Large intestine (tissue), 3 donors: ENCODE results near the gene TSKU. TPM values are rescaled to one million over a fixed set of nuclear protein-coding genes. Genes with fewer than 3 reads are reported as not detected.
"Not testable (repeated sequence)": the region's sequence is repeated elsewhere in the genome, so short reads cannot be mapped to it uniquely, and the experiment has no call there.

Source experiments
- DNase-seq, 2 donors: peaks; one replicate each; pipeline versions ENCODE4 v3.0.0 to v3.0.0-alpha.2; 2013
- H3K27ac ChIP-seq: one replicate; pipeline ENCODE4 v1.5.1; 2013; ENCODE audit warnings: low read length
- H3K27me3 ChIP-seq: 2 replicates; pipeline ENCODE4 v1.6.1; 2013; ENCODE audit warnings: low read length; ENCODE audit not compliant: control insufficient read depth, insufficient read depth
- H3K36me3 ChIP-seq: 2 replicates; pipeline ENCODE4 v1.6.1; 2013; ENCODE audit warnings: low read length; ENCODE audit not compliant: control insufficient read depth, insufficient read depth
- H3K4me1 ChIP-seq: one replicate; pipeline ENCODE4 v1.6.1; 2013; ENCODE audit warnings: low read length; ENCODE audit not compliant: control insufficient read depth, insufficient read depth
- H3K4me3 ChIP-seq: one replicate; pipeline ENCODE4 v1.5.1; 2013; ENCODE audit warnings: low read length
- H3K9me3 ChIP-seq: one replicate; pipeline ENCODE4 v1.6.1; 2013; ENCODE audit warnings: mild to moderate bottlenecking, low read depth, low read length, moderate library complexity; ENCODE audit not compliant: control insufficient read depth
- WGBS: methylation state at CpG from one replicate; pipeline ENCODE4 v1.1.5; 2013; ENCODE audit warnings: low lambda C conversion rate; ENCODE audit not compliant: insufficient coverage; 5-methylcytosine and 5-hydroxymethylcytosine counted together
- polyA plus RNA-seq: library from polyadenylated mRNA; unstranded; fragments of 120-200 nt; gene quantifications from one replicate; pipeline ENCODE4 v1.2.1, GENCODE V29; 2013

TSKU gene
- polyA plus RNA-seq, 1 donor: 26.6 TPM

DNA sequence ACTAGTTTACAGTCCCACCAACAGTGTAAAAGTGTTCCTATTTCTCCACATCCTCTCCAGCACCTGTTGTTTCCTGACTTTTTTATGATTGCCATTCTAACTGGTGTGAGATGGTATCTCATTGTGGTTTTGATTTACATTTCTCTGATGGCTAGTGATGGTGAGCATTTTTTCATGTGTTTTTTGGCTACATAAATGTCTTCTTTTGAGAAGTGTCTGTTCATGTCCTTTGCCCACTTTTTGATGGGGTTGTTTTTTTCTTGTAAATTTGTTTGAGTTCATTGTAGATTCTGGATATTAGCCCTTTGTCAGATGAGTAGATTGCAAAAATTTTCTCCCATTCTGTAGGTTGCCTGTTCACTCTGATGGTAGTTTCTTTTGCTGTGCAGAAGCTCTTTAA, 43.8 kb downstream of the TSKU start:
- not testable (repeated sequence) for H3K4me1 ChIP-seq, H3K36me3 ChIP-seq, H3K27ac ChIP-seq, H3K4me3 ChIP-seq, H3K9me3 ChIP-seq, DNase-seq, H3K27me3 ChIP-seq

DNA sequence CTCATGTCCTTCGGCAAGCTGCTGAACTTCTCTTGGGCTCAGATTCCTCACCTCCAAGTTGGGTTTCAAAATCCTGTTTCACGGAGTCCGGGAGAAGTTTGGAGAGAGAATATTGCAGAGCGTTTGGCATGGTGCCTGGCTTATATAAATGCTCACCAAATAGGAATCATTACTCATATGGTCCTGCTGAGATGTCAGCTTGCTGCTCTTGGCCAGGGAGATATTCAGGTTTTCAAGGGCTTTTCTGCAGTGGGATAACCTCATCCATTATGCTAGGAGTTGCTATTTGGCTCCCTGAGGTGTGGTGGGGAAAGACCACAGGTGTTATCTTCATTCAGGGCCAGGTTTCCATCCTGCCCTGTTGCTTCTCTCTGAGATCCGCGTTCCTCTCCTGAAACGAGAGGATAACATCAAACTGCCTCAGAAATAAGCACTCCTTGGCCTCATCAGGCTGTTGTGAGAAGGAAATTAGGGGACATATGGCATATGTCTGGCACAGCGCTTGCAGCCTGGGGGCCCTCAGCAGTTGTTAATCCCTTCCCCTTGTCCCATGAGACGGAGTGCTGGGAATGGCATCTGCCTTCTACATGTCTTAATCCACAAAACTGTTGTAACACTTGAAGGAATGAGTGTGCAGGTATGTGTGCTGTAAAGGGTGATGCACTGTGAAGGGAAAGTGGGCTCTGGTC, 47.6 kb downstream of the TSKU start:
- Histone ChIP-seq H3K4me1 (no peaks in the 10 kb centered on the region), H3K9me3 (no peaks in the 10 kb centered on the region), H3K27ac (no peak overlapping the region), H3K4me3 (no peak overlapping the region), H3K36me3 (no peaks in the 10 kb centered on the region), H3K27me3 (peaks cover 3% of the 10 kb centered on the region)
- no peak for DNase-seq
- WGBS: no CpG with 5 or more reads among the region's 9 CpGs

DNA sequence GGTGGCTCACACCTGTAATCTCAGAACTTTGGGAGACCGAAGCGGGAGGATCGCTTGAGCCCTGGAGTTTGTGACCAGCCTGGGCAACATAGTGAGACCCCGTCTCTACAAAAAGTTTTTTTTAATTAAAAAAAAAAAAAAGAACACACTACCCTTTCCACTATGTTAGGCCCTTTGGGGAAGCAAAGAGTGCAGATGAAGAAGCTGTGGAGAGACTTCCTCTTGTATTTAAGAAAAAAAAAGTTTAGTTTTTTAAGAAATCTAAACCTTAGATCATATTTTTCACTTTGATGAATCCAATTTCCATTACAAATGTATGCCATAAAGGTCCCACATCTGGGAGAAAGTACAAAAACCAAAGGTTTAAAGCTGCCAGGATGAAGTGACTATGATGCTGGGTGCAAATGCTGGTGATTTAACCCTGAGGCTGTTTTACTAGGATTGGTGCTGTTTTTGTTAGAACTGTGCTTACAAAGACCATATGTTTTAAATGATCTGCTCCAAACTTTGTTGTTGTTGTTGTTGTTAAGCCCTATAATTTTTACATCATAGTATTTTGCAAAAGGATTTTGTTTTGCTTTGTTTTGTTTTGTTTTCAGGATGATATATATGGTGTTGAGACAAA, 48.6 kb downstream of the TSKU start:
- no peak overlapping the region for H3K4me3 ChIP-seq
- peaks cover 3% of the 10 kb centered on the region for H3K27me3 ChIP-seq
- no CpG with 5 or more reads among the region's 4 CpGs for WGBS
- no peak overlapping the region for H3K27ac ChIP-seq
- H3K36me3 ChIP-seq: no peaks in the 10 kb centered on the region
- no peaks in the 10 kb centered on the region for H3K4me1 ChIP-seq
- no peak for DNase-seq
- H3K9me3 ChIP-seq: no peaks in the 10 kb centered on the region

DNA sequence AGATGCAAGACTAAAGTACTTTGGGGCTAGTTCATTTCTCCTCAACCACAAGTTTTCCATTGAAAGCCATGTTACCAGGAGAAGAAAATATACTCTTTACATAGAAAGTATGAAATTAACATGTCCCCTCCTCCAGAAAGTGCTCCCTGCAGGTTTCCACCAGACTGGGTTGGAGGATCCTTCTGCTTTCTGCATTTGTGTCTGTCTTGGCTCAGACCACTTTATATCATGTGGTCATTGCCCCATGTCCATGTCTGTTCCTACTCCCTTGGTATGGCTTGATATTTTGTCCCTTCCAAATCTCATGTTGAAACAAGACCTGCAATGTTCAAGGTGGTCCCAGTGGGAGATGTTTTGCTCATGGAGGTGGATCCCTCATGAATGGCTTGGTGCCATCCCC, 49.2 kb downstream of the TSKU start:
- no peak for DNase-seq
- H3K4me1 ChIP-seq: no peaks in the 10 kb centered on the region
- H3K4me3 ChIP-seq: no peak overlapping the region
- no peaks in the 10 kb centered on the region for H3K9me3 ChIP-seq
- no peaks in the 10 kb centered on the region for H3K36me3 ChIP-seq
- no peak overlapping the region for H3K27ac ChIP-seq
- peaks cover 3% of the 10 kb centered on the region for H3K27me3 ChIP-seq

DNA sequence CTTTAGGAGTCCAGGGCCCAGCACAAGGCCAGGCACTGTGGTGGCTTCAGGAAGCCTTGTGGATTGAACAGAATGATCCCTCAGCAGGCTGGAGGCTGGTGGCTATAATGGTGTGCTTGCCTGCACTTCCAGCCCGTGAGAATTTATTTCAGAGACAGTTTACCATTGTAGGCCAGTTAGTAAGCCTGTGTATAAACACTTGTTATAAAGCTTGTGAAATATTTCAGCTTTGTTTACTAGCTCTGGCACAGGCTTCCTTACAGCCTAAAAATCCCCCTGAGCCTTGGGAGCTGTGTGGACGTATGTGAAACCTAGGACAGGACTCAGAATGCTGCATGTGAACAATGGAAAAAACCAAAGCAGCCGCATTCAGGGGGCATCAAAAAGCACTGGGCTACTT, 51.0 kb downstream of the TSKU start:
- no peaks in the 10 kb centered on the region for H3K9me3 ChIP-seq
- no peak overlapping the region for H3K4me3 ChIP-seq
- no CpG with 5 or more reads among the region's 3 CpGs for WGBS
- peaks cover 3% of the 10 kb centered on the region for H3K27me3 ChIP-seq
- H3K36me3 ChIP-seq: no peaks in the 10 kb centered on the region
- no peak overlapping the region for H3K27ac ChIP-seq
- H3K4me1 ChIP-seq: peaks cover 2% of the 10 kb centered on the region
- no peak for DNase-seq

DNA sequence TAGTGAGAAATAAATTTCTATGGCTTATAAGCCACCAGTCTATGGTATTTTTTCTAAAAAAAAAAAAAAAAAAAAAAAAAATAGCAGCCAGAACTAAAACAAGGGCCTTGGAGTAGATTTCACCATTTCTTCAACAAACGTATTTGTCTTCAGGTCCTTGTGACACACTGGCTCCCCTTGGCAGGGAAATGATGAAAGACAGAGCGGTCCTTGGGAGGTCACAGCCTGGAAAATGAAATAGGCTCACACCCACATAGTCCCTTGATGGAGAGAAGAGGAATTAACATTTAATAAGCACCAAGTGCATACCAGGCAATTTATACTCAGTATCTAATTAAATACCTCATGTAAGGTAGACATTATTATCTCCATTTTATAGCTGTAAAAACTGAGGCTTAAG, 51.9 kb downstream of the TSKU start:
- no peak for DNase-seq
- H3K36me3 ChIP-seq: no peaks in the 10 kb centered on the region
- H3K4me3 ChIP-seq: no peak overlapping the region
- no peaks in the 10 kb centered on the region for H3K27me3 ChIP-seq
- no peaks in the 10 kb centered on the region for H3K9me3 ChIP-seq
- WGBS: no CpG with 5 or more reads among the region's 2 CpGs
- no peak overlapping the region for H3K27ac ChIP-seq
- peaks cover 6% of the 10 kb centered on the region for H3K4me1 ChIP-seq

DNA sequence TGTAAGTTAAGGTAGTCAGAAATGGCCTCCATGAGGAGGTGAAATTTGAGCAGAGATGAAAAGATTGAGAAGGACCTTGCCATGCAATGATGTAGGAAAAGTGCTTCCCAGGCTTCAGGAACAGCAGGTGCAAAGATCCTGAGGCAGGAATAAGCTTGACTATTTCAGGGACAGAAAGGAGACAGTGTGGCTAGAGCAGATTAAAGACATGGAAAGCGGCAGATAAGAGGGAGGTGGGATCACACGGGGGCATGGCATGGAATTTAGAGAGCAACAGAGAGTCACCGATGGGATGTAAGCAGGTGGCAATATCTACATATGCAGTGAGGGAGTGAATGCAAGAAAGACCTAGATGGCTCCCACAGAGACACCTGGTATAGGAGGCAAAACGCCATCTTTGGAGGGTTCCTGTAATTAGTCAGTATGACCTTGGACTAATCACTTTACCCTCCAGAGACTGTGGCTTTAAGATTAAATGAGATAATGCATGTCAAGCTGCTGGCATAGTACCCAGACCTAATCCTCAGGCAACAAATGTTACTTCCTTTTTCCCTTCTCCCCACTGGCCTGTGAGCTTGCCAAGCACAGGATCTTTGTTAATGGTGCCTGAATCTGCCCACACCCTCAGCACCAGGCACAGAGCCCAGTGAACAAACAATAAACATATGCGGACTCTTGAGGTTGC, 52.9 kb downstream of the TSKU start:
- H3K36me3 ChIP-seq: no peaks in the 10 kb centered on the region
- H3K4me1 ChIP-seq: peaks cover 6% of the 10 kb centered on the region
- 96% methylated on average over 3 of the region's 5 CpGs for WGBS
- H3K4me3 ChIP-seq: no peak overlapping the region
- no peak overlapping the region for H3K27ac ChIP-seq
- H3K9me3 ChIP-seq: no peaks in the 10 kb centered on the region
- no peak for DNase-seq
- H3K27me3 ChIP-seq: no peaks in the 10 kb centered on the region

DNA sequence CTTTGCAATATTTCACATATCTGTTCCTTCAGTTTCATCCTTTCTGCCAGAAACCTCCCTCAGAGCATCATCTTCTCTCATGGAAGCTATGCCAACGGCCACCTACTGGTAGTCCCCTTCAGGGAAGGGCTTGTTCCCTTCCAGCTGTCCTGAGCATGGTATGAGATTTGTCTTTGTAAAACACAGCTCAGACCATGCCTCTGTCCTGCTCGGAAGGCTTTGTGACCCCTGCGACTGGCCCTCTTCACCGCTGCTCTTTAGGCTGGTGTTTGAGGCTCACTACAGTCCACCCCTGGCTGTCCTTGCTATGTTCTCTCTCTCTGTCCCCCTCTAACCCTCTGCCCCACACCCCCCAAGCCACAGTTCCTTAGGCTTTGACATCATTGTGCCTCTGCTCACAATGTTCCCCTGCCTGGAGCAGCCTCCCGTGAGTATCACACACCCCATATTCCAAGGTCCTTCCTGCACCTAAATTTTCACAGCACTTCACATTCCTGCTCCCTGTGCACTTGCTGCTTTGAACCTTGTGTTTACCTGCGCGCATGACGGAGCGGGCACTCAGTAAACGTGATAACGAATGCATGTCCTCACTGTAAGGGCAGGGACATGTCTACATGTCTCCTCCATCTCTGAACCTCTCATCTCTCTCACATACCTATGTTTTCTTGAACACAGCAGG, 53.6 kb downstream of the TSKU start:
- Histone ChIP-seq H3K27me3 (no peaks in the 10 kb centered on the region), H3K36me3 (no peaks in the 10 kb centered on the region), H3K9me3 (no peaks in the 10 kb centered on the region), H3K4me3 (no peak overlapping the region), H3K27ac (no peak overlapping the region), H3K4me1 (peaks cover 6% of the 10 kb centered on the region)
- no CpG with 5 or more reads among the region's 11 CpGs for whole genome bisulfite sequencing
- DNase-seq: peak; percentile 20 to 48

DNA sequence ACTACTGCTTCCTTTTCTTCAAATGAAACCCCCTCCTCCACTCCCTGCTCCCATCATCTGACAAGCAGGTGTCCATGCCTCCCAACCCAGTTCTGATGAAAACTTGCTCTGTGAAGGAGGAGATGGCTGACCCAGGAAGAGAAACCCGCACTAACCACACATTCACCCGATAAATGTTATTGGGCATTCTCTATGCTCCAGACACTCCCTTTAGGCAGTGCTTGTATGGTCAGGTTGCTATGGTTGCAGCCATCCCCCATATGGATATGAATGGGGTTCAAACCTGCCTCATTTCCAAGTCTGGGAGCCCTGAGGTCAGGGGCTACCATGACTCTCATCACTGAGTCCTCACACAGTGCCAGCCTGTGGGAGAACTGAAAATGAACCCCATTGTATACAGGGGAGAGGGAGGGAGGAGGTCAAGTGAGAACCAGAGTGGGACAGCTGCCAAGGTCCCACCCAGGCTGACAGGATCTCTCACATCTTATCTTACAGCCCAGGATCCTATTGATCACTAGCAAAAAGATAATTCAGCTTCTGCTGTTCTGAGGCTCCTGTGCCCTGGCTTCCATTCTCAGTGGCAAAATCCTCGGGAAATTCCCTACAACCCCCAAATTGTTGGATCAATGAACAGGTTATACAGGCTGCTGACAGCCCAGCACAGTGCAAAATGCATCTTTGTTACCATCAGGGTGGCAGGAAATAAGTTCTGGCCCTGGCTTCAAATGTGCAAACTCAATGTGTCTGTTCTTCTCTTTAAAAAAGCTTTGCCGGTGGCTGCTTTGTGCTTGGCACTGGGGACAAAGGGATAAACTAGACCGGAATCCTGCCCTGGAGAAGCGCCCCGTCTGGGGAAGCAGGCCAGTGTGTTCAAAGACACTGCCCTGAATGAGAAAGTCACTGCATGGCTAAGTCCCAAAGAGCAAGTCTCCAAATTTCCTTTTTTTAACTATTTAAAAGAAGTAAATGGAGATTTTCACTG, 54.8 kb downstream of the TSKU start:
- no peaks in the 10 kb centered on the region for H3K9me3 ChIP-seq
- WGBS: no CpG with 5 or more reads among the region's 7 CpGs
- H3K4me3 ChIP-seq: no peak overlapping the region
- no peak overlapping the region for H3K27ac ChIP-seq
- H3K36me3 ChIP-seq: no peaks in the 10 kb centered on the region
- H3K27me3 ChIP-seq: no peaks in the 10 kb centered on the region
- peaks cover 6% of the 10 kb centered on the region for H3K4me1 ChIP-seq
- DNase-seq: no peak

DNA sequence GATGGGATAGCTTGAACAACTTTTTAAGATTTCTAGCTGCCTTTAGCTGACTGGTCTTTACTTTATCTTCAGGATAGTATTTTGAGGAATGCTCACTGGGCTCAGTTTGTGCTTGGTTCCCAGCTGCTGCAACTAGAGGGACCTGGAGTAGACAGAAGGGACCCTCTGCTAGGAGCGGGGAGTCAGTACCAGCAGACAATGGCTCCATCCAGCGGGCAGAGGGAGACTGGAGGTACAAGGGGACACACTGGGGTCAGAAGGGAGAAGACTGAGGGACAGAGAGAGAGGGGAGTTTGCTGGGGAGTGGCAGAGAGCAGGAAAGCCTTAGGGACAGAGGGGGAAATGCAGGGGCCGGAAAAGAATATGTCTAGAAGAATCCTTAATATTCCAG, 55.5 kb downstream of the TSKU start:
- Histone ChIP-seq H3K4me1 (peaks cover 6% of the 10 kb centered on the region), H3K9me3 (no peaks in the 10 kb centered on the region), H3K36me3 (no peaks in the 10 kb centered on the region), H3K27me3 (no peaks in the 10 kb centered on the region), H3K4me3 (no peak overlapping the region), H3K27ac (no peak overlapping the region)
- DNase-seq: no peak
- 20% methylated on average over 1 of the region's 3 CpGs for WGBS
